HG02973 (cell line): Measurements from ENCODE around the gene ERN1.

ENCODE experiments used
- ATAC-seq: cut with Tn5 transposase; IDR thresholded peaks from one replicate; pipeline ENCODE4 v1.9.1; 2021; ENCODE audit warnings: moderate library complexity; ENCODE audit not compliant: unreplicated experiment

Gene ERN1

DNA sequence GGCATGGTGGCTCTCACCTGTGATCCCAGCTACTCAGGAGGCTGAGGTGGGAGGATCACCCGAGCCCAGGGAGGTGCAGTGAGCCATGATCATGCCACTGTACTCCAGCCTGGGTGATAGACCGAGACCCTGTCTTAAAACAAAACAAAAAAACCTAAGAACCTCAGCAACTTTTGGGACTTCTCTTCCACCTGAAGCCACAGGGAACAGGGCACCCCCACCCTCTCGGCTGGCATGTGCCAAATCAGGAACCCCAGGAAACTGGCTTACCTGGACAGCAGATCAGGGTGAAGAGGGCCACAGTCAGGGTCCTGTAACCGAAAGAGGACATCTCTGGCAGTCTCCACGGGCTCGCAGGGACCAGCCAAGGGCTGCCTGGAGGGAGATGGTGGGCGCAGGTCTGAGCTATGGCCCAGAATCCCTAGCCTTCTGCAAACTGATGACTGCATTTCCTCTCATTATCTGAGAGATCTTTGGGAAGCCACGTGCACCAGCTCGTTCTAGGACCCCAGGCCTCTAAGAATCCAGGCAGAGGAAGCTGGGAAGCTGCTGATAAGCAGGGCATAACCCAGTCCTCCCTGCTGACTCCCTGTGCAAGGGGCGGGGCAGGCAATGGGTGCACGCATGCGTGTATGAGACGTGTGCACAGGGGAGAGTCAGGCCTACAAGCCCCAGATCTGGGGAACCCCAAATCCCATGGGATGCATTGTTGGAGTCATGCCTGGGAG is 123.4 kb downstream of the ERN1 start:
- ATAC-seq: no peak

- no peak for ATAC-seq
Measured at GRCh38 chr17:64005734-64006167, 124.2 kb downstream of the ERN1 start.

DNA sequence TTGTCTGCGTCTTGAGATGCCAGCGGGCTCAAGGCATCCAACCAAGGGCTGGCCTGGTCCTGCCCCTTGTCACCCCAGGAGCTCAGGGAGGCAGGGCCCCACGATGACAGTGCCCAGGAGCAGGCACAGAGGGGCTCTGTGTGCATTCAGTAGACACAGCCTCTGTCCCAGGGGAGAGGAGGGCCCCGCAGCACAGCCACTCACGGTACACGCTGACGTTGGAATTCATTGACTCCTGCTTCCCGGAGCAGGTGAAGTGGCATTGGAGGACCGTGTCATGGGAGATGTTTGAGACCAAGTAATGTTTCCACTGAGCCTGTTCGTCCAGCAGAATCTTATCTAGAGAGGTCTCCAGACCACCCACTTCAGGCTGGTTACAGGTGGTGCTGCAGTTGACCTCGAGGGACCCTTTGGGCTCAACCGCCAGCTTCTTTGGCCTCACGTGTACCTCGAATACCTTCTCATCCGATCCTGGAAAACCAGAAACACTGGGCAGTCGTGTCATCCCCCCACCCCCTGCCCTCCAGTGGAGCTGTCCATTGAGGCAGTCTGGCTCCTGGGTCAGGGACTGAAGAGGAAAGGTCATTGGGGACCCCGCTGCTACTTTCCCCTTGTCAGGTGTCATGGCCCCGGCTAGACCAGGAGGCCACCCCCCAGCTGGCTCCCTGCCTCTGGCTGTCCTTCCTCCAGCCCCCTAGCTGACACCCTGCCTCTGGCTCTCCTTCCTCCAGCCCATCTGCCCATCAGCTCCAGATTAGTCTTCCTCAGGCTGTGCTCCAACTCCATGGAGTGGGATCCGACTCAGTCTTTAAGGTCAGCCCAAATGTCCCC is 124.8 kb downstream of the ERN1 start:
- ATAC-seq: no peak

DNA sequence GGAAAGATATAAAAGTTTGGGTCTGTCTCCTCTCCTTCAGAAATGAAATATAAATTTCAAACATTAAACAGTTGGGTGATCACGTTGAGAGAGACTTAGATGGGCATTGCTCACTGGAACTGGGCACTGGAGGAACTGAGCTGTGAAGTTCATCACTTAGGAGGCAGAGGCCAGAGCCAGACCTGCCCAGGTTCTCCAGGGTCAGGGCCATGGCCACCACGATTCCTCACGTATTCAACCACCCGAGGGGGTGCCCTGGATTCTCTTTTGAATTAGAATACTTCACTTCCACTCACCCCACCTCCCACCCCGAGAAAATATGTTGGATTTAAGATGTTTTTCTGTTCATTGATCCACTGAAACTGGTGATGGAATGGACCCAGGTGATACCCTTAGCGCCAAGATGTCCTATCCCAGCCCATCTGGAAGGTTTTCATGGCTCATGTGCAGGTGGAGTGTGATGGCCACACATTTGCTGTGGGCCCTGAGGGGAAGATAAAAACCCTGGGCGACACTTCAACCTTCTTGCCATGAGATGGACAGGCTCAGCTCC is 125.7 kb downstream of the ERN1 start:
- ATAC-seq: no peak

- ATAC-seq: no peak
Measured at GRCh38 chr17:64003526-64004121, 126.3 kb downstream of the ERN1 start.

DNA sequence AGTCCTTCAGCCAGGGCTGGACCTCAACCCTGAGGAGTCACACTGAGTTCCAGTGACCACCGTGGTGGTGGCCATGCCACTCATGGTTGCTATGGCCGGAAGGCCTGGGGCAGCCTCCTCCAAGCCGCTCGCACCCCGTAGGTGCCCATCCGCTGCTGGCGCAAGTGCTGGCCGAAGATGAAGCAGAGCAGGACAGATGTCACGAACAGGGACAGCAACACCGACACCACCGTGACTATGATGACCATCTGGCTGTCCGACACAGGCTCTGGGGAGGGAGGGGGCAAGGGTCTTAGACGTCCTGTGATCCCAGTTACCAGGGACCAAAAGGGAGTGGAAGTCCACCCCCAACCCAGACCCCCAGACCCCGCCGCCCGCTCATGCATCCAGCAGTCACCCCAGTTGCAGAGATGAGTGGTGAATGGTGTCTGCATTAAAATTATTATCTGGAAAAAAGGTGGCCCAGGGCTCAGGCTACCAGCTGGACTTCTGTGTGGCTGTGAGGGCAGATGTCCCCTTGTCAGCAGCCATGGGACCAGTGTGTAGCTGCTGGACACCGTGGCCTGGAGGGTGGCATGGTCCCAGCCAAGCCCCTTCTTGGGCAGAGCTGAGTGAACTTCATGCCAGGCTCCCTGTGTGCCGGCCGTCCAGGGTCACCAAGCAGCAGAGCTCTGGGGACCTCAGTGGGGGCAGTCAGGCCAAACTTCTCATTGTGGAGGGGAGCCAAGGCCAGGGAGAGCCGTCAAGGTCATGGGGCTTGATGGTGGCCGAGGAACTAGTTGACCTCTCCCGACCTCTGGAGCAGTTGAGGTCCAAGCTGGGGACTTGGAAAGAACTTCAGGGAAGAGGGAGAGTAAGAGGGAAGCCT is 127.1 kb downstream of the ERN1 start:
- ATAC-seq: no peak

DNA sequence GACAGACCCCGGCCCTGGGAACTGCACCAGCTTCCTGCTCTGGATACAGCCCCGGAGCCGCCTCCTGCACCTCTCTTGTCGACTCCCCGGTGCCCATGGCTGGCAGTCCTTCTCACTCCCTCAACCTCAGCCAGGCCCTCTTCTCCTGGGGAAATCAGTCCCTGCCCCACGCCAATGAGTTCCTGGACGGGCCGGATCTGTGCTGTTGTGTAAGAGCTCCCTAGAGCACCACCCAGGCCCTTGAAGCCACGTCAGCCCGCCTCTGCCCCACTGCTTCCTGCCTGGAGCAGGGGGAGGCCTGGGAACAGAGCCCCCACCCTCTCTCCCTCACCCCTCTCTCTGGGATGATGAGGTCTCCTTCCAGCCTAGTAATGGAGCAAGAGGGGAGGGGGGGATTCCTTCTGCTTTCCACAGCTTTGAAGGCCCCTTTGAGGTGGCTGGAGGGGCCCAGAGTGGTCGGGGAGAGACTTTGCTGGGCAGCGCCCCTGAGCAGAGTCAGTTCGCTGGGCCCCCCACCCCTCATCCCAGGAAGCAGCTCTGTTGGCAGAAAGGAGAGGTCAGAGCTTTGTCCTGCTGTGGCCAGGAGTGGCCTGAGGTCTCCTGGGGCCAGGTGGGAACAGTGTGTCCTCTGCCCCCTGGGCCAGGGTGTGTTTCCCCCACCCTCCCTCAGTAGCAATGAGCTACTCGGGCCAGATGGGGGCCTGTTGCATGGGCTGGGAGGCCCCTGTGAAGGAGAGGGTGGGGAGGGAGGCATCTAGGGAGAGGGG is 128.0 kb downstream of the ERN1 start:
- no peak for ATAC-seq

- no peak for ATAC-seq
Measured at GRCh38 chr17:64001091-64001579, 128.8 kb downstream of the ERN1 start.

GRCh38 chr17:63999680-64000531 is 130.0 kb downstream of the ERN1 start:
- no peak for ATAC-seq

- no peak for ATAC-seq
Measured at GRCh38 chr17:63998721-63999679, 130.9 kb downstream of the ERN1 start.

- ATAC-seq: peak; percentile 52
Measured at GRCh38 chr17:63998050-63998720, 131.8 kb downstream of the ERN1 start, which contains the start of gene PRR29. TSS of gene PRR29 (plus strand) at chr17:63998351. CDS start at chr17:63998365, 14 bp downstream.

- ATAC-seq: no peak
Measured at GRCh38 chr17:63997341-63998048, 132.4 kb downstream of the ERN1 start.

DNA sequence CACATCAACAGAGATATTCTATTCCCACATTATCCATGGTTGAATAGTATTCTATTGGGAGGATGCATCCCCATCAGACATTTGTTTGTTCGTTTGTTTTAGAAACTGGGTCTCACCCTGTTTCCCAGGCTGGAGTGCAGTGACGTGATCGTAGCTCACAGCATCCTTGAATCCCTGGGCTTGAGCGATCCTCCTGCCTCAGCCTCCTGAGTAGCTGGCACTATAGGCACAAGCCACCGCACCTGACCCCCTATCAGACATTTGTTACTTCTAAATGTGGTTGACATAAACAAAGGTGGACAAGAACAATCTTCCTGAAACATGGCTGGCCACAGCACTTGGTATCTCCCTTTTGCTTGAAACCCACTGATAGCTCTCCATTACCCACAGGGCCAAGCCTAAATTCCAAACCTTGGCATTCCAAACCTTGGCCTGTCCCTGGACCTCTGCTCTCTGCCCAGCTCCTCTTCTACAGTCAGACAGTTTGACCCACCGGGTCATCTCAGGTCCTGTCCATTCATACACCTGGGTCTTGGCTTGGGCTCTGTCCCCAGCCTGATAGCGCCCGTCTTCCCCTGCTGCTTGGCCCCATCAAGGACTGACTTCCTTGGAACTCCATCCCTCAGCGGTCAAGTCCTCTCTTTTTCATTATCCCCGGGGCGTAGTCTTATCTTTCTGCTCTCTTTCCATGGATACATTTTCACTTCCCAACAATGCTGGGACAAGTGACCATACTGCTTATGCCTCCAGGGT is 133.3 kb downstream of the ERN1 start:
- ATAC-seq: no peak

GRCh38 chr17:63995626-63996025 is 134.3 kb downstream of the ERN1 start:
- no peak for ATAC-seq

- no peak for ATAC-seq
Measured at GRCh38 chr17:63993368-63993985, 136.5 kb downstream of the ERN1 start.
